Measurements from ENCODE around the gene PON1. TPM values are rescaled to one million over a fixed set of nuclear protein-coding genes. Genes with fewer than 3 reads are reported as not detected.

Gene PON1
- total RNA-seq, 2 donors from 2014 or later: not detected

DNA sequence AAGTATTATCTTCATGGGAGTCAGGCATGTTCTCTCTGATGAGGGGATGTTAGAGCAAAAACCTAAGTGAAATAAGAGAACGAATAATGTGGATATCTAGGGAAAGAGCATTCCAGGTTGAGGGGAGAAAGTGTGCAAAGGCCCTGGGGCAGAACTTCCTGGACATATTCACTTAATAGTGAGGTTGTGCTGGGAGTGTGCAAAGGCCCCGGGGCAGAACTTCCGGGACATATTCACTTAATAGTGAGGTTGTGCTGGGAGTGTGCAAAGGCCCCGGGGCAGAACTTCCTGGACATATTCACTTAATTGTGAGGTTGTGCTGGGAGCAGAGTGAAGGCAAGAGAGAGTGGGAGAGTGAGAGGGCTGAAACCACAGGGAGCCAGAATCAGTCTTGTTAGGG lies 11.8 kb downstream of the PON1 start:
- Histone ChIP-seq H3K27me3 (replicated peaks; ENCODE audit: insufficient read depth) (no peaks in the 10 kb centered on the region), H3K36me3 (no peaks in the 10 kb centered on the region), H3K4me3 (no peak overlapping the region), H3K27ac (no peak overlapping the region), H3K9me3 (no peaks in the 10 kb centered on the region), H3K4me1 (ENCODE audit: control insufficient read depth in 1 of 2, low read depth in 2 of 2) (no peaks in the 10 kb centered on the region)
- DNase-seq (ENCODE audit: low spot score) (no peak), ATAC-seq (ENCODE audit: insufficient number of reproducible peaks, low FRiP score, low read depth) (no peak)
- TF ChIP-seq, protein P1, sequence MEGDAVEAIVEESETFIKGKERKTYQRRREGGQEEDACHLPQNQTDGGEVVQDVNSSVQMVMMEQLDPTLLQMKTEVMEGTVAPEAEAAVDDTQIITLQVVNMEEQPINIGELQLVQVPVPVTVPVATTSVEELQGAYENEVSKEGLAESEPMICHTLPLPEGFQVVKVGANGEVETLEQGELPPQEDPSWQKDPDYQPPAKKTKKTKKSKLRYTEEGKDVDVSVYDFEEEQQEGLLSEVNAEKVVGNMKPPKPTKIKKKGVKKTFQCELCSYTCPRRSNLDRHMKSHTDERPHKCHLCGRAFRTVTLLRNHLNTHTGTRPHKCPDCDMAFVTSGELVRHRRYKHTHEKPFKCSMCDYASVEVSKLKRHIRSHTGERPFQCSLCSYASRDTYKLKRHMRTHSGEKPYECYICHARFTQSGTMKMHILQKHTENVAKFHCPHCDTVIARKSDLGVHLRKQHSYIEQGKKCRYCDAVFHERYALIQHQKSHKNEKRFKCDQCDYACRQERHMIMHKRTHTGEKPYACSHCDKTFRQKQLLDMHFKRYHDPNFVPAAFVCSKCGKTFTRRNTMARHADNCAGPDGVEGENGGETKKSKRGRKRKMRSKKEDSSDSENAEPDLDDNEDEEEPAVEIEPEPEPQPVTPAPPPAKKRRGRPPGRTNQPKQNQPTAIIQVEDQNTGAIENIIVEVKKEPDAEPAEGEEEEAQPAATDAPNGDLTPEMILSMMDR (IDR thresholded peaks at IDR 0.05): no peak

DNA sequence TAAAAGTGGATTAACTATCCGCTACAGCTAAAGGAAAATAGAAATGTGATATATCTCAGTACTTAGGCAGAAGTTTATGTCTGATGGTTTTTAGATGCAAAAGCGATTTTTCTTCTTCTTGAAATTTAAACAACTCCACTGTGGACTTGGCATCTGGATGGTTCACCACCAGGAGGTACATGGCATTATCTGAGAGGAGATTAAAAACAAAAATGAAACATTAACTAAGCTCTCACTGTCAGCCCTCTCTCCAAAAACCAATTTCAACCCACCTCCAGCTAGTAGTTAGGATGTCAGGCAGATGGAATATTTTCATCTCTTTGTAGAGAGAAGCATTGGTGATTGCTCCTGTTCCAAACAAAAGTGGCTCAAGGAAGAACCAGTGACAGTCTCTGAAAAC lies 12.9 kb downstream of the PON1 start:
- no peak overlapping the region for H3K27ac ChIP-seq
- no peaks in the 10 kb centered on the region for H3K4me1 ChIP-seq (ENCODE audit: control insufficient read depth in 1 of 2, low read depth in 2 of 2)
- no peaks in the 10 kb centered on the region for H3K9me3 ChIP-seq
- no peak for ATAC-seq (ENCODE audit: insufficient number of reproducible peaks, low FRiP score, low read depth)
- H3K36me3 ChIP-seq: no peaks in the 10 kb centered on the region
- no peak overlapping the region for H3K4me3 ChIP-seq
- DNase-seq (ENCODE audit: low spot score): no peak
- no peaks in the 10 kb centered on the region for H3K27me3 ChIP-seq (replicated peaks; ENCODE audit: insufficient read depth)
- TF ChIP-seq, protein P1 (IDR thresholded peaks at IDR 0.05): no peak

DNA sequence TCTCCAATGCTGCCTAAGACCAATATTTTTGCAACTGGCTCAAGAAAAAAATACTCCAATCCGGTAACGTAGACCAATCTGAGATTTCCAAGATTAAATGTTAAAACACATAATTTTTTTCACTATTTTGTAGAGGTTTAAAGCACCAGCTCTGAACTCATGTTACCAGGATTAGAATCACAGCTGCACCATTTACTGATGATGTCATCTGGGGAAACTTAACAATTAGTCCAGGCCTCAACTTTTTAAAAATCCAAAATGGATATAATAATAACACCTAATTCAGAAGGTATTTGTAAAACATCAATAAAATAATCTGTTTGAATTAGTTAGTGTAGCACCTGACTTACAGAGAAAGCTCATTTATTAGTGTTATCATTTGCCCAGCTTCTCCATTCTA lies 14.4 kb downstream of the PON1 start:
- Histone ChIP-seq H3K4me1 (ENCODE audit: control insufficient read depth in 1 of 2, low read depth in 2 of 2) (no peaks in the 10 kb centered on the region), H3K27me3 (replicated peaks; ENCODE audit: insufficient read depth) (no peaks in the 10 kb centered on the region), H3K27ac (no peak overlapping the region), H3K36me3 (no peaks in the 10 kb centered on the region), H3K9me3 (no peaks in the 10 kb centered on the region), H3K4me3 (no peak overlapping the region)
- DNase-seq (ENCODE audit: low spot score) (no peak), ATAC-seq (ENCODE audit: insufficient number of reproducible peaks, low FRiP score, low read depth) (no peak)
- TF ChIP-seq, protein P1 (IDR thresholded peaks at IDR 0.05): no peak

DNA sequence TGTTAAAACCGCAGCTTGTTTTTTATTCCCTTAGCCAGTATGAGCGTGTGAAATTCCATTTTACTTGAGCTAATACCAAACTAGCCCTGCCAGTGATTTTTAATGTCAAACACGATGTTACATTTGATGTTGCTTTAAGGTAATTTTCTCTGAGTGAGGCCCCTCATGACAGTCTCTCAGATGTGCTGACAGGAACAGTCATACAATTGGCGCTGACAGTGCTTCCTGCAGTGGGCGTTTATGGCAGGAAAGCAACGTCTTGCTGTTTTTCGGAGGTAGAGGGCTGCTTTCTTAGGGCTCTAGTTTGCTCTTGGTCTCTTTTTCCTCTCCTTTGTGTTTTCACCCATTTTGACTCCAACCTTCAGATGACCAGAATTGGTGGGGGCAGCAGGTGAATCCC lies 19.3 kb downstream of the PON1 start:
- no peaks in the 10 kb centered on the region for H3K4me1 ChIP-seq (ENCODE audit: control insufficient read depth in 1 of 2, low read depth in 2 of 2)
- no peaks in the 10 kb centered on the region for H3K9me3 ChIP-seq
- H3K27me3 ChIP-seq (replicated peaks; ENCODE audit: insufficient read depth): no peaks in the 10 kb centered on the region
- no peak overlapping the region for H3K4me3 ChIP-seq
- no peak for DNase-seq (ENCODE audit: low spot score)
- no peak overlapping the region for H3K27ac ChIP-seq
- ATAC-seq (ENCODE audit: insufficient number of reproducible peaks, low FRiP score, low read depth): no peak
- no peaks in the 10 kb centered on the region for H3K36me3 ChIP-seq
- TF ChIP-seq, protein P1 (IDR thresholded peaks at IDR 0.05): no peak

DNA sequence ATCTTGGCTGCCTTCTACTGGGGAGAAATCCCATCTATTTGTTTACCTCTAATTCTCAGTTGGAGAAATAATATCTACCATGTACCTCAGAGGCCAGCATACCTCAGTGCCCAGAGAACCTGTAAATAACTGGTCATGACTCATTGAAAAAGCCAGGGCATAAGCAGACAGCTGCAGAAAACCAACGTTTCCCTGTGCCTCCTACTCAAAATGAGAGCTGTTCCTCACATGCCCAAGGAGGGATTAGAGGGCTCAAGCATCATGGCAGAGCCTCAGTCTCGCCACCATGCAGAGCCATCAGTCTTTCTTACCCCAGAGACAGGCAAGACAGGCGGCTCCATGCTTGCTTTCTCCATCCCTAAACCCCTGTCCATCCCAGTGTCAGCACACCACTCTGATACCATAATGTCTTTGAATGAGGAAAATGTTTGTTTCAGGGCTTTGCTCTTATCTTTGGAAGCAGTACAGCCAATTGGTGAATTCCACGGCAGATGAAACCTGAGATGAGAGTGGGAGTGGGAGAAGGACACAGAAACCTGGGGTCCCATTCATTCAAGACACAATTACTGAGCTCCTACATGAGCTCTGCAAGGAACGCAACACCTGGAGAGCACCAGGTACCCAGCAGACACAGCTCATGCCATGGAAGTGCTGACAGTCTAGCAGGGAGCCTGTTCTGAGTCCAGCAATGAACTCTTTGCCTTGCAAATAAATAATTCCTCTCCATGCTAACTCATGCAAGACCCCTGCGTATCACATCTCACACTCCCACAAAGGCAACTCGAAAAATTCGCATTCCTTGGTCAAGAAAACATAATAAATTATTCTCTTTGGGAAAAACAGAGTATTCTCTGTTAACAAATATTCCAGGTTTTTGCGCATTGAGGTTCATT lies 21.1 kb downstream of the PON1 start:
- Histone ChIP-seq H3K9me3 (no peaks in the 10 kb centered on the region), H3K36me3 (no peaks in the 10 kb centered on the region), H3K27ac (no peak overlapping the region), H3K4me3 (no peak overlapping the region), H3K4me1 (ENCODE audit: control insufficient read depth in 1 of 2, low read depth in 2 of 2) (no peaks in the 10 kb centered on the region), H3K27me3 (replicated peaks; ENCODE audit: insufficient read depth) (no peaks in the 10 kb centered on the region)
- ATAC-seq (ENCODE audit: insufficient number of reproducible peaks, low FRiP score, low read depth) (no peak), DNase-seq (ENCODE audit: low spot score) (no peak)
- TF ChIP-seq, protein P1 (IDR thresholded peaks at IDR 0.05): no peak

Data from thoracic aorta (tissue), 2 donors.